ENCODE data around the gene SST.

SST gene

GRCh38 chr3:187665010-187665409 is 5.2 kb downstream of the SST start:
- H3K27ac ChIP-seq: no peak overlapping the region
- no peak overlapping the region for H3K9ac ChIP-seq
- H4K20me1 ChIP-seq (ENCODE audit: insufficient read depth): no peaks in the 10 kb centered on the region
- H3K27me3 ChIP-seq (ENCODE audit: insufficient read depth, low read depth): no peaks in the 10 kb centered on the region
- no peak overlapping the region for H3K4me2 ChIP-seq
- no peaks in the 10 kb centered on the region for H3K36me3 ChIP-seq (ENCODE audit: insufficient read depth)
- H3K4me3 ChIP-seq (IDR thresholded peaks at IDR 0.05; ENCODE audit: insufficient read depth, low read depth, low read length): no peak overlapping the region
- TF ChIP-seq CTCF (conservative IDR thresholded peaks at IDR 0.05; ENCODE audit: low read depth, low read length): no peak
- no peaks in the 10 kb centered on the region for H3K4me1 ChIP-seq (ENCODE audit: low read depth, poor library complexity, severe bottlenecking)
- no peak overlapping the region for H2AFZ ChIP-seq (ENCODE audit: low read depth)
- H3K79me2 ChIP-seq (ENCODE audit: insufficient read depth, low read depth): no peaks in the 10 kb centered on the region

- H3K4me3 ChIP-seq (IDR thresholded peaks at IDR 0.05; ENCODE audit: insufficient read depth, low read depth, low read length): no peak overlapping the region
- no peak overlapping the region for H3K27ac ChIP-seq
- H3K36me3 ChIP-seq (ENCODE audit: insufficient read depth): no peaks in the 10 kb centered on the region
- H3K27me3 ChIP-seq (ENCODE audit: insufficient read depth, low read depth): no peaks in the 10 kb centered on the region
- H4K20me1 ChIP-seq (ENCODE audit: insufficient read depth): no peaks in the 10 kb centered on the region
- H3K79me2 ChIP-seq (ENCODE audit: insufficient read depth, low read depth): no peaks in the 10 kb centered on the region
- H2AFZ ChIP-seq (ENCODE audit: low read depth): no peak overlapping the region
- H3K4me2 ChIP-seq: no peak overlapping the region
- no peaks in the 10 kb centered on the region for H3K4me1 ChIP-seq (ENCODE audit: low read depth, poor library complexity, severe bottlenecking)
- no peak overlapping the region for H3K9ac ChIP-seq
- no peak for TF ChIP-seq CTCF (conservative IDR thresholded peaks at IDR 0.05; ENCODE audit: low read depth, low read length)
Observed at GRCh38 chr3:187662848-187663409, 7.3 kb downstream of the SST start.

GRCh38 chr3:187661267-187661666 is 8.9 kb downstream of the SST start:
- TF ChIP-seq CTCF (conservative IDR thresholded peaks at IDR 0.05; ENCODE audit: low read depth, low read length): no peak
- Histone ChIP-seq H2AFZ (ENCODE audit: low read depth) (no peak overlapping the region), H3K4me1 (ENCODE audit: low read depth, poor library complexity, severe bottlenecking) (no peaks in the 10 kb centered on the region), H3K27ac (no peak overlapping the region), H3K9ac (no peak overlapping the region), H3K4me3 (IDR thresholded peaks at IDR 0.05; ENCODE audit: insufficient read depth, low read depth, low read length) (no peak overlapping the region), H3K27me3 (ENCODE audit: insufficient read depth, low read depth) (no peaks in the 10 kb centered on the region), H3K36me3 (ENCODE audit: insufficient read depth) (no peaks in the 10 kb centered on the region), H4K20me1 (ENCODE audit: insufficient read depth) (no peaks in the 10 kb centered on the region), H3K79me2 (ENCODE audit: insufficient read depth, low read depth) (no peaks in the 10 kb centered on the region), H3K4me2 (no peak overlapping the region)

DNA sequence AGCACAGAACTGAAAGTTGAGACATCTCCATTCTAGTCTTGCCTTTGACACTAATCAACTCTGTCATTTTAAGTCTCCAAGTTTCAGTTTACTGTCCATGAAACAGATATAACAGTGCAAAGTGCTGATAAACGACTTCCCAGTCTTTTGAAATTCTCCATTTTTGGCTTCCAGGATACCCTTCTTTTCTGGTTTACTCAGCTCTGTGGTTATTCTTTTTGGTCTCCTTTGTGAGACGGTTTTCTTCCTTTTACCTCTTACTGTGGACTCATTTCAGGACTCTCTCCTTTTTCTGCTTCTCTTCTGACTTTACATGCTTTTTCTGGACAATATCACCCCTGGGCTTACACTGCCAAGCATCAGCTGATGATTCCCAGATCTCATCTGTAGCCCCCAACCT is 18.9 kb downstream of the SST start:
- no peak for TF ChIP-seq CTCF (conservative IDR thresholded peaks at IDR 0.05; ENCODE audit: low read depth, low read length)
- H3K36me3 ChIP-seq (ENCODE audit: insufficient read depth): no peaks in the 10 kb centered on the region
- H3K4me1 ChIP-seq (ENCODE audit: low read depth, poor library complexity, severe bottlenecking): peaks cover 37% of the 10 kb centered on the region
- no peak overlapping the region for H3K4me3 ChIP-seq (IDR thresholded peaks at IDR 0.05; ENCODE audit: insufficient read depth, low read depth, low read length)
- H3K9ac ChIP-seq: no peak overlapping the region
- H4K20me1 ChIP-seq (ENCODE audit: insufficient read depth): no peaks in the 10 kb centered on the region
- H3K79me2 ChIP-seq (ENCODE audit: insufficient read depth, low read depth): no peaks in the 10 kb centered on the region
- H3K27ac ChIP-seq: no peak overlapping the region
- no peak overlapping the region for H2AFZ ChIP-seq (ENCODE audit: low read depth)
- no peaks in the 10 kb centered on the region for H3K27me3 ChIP-seq (ENCODE audit: insufficient read depth, low read depth)
- no peak overlapping the region for H3K4me2 ChIP-seq
